Spleen (tissue), 7 donors: ENCODE measurements around the gene SKIC8.

Experiments used
- CTCF ChIP-seq, 11 experiments: fragments of 200-600 bp in 7 of 11; fragments of 450-650 bp in 4 of 11; sonication (generic) in 4 of 11; IDR thresholded peaks in 8 of 11; conservative IDR thresholded peaks in 3 of 11; 1 replicate in 7 of 11; 2 replicates in 4 of 11; pipeline versions ENCODE4 v1.4.0 to v1.8.0; 2016 to 2021; ENCODE audit warnings: antibody characterized with exemption in 11 of 11, inconsistent platforms in 4 of 11, mild to moderate bottlenecking in 1 of 11
- POLR2A ChIP-seq, 3 donors: fragments of 450-650 bp; IDR thresholded peaks; one replicate each; pipeline ENCODE4 v1.5.1; 2017; ENCODE audit warnings: antibody characterized with exemption in 3 of 3, mild to moderate bottlenecking in 1 of 3
- donor health status: DM: no; HTN: no; CAD: no; lungs with moderate emphysema.
- donor health status: DM: no; HTN: no; CAD: no.
- donor health status: DM: no; HTN: no; CAD: no.

DNA sequence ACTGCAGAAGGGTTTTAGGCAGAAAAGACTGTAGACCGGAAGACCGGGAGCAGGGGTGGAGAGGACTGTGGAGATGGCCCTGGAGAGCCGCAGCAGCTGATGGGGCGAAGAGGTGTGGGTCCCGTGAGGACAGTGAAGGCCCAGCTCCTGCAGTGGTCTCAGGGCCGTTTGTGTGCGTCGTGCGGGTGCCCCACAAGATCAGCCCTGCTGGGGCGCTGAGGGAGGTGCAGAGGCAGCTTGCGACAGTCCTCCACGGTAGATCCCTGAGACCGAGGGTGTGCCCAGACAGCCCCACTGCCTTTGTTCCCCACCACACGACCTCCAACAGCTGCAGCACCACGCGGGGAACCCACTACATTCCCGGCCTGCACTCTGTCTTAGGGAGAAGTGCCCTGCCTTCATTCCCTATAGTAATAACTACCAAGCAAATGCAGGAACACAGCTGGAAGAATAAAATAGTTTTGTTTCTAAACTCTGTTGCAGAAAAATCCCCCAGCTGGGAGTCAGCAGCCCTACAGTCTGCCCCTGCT is 21.7 kb upstream of the SKIC8 start:
- TF ChIP-seq CTCF (IDR thresholded peaks at IDR 0.05 in 8 of 11, conservative IDR thresholded peaks at IDR 0.05 in 3 of 11) (no peak), POLR2A (IDR thresholded peaks at IDR 0.05) (no peak)
